DOHH2 (cell line): ENCODE measurements around the gene ITGA2.

ENCODE experiments used
- CTCF ChIP-seq: fragments of 200-600 bp; sonication (generic); IDR thresholded peaks from one replicate; pipeline ENCODE4 v1.5.1; 2014; ENCODE audit warnings: antibody characterized with exemption, mild to moderate bottlenecking, low read depth, low read length; ENCODE audit not compliant: poor library complexity, severe bottlenecking
- EZH2phosphoT487 ChIP-seq: fragments of 200-600 bp; sonication (generic); IDR thresholded peaks from 2 replicates; pipeline ENCODE4 v1.6.1; 2017; ENCODE audit warnings: borderline replicate concordance, mild to moderate bottlenecking, antibody characterized with exemption, low read length, moderate library complexity, mixed read lengths

- TF ChIP-seq CTCF, result no peak
- no peak for TF ChIP-seq EZH2phosphoT487
Observed at GRCh38 chr5:53067641-53068040, 78.5 kb downstream of the ITGA2 start.
